Hepatic stellate cell (primary cell): ENCODE measurements around the gene CASK.
A peak's percentile ranks its signal among the peaks of the same experiment; 100 is the strongest.

ENCODE experiments used
- DNase-seq: peaks from one replicate; pipeline ENCODE4 v3.0.0; 2011; ENCODE audit warnings: low spot score

The CASK gene, protein sequence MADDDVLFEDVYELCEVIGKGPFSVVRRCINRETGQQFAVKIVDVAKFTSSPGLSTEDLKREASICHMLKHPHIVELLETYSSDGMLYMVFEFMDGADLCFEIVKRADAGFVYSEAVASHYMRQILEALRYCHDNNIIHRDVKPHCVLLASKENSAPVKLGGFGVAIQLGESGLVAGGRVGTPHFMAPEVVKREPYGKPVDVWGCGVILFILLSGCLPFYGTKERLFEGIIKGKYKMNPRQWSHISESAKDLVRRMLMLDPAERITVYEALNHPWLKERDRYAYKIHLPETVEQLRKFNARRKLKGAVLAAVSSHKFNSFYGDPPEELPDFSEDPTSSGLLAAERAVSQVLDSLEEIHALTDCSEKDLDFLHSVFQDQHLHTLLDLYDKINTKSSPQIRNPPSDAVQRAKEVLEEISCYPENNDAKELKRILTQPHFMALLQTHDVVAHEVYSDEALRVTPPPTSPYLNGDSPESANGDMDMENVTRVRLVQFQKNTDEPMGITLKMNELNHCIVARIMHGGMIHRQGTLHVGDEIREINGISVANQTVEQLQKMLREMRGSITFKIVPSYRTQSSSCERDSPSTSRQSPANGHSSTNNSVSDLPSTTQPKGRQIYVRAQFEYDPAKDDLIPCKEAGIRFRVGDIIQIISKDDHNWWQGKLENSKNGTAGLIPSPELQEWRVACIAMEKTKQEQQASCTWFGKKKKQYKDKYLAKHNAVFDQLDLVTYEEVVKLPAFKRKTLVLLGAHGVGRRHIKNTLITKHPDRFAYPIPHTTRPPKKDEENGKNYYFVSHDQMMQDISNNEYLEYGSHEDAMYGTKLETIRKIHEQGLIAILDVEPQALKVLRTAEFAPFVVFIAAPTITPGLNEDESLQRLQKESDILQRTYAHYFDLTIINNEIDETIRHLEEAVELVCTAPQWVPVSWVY

GRCh38 chrX:41923211-41923977 is at the start of gene CASK:
CASK (minus strand) TSS chrX:41923554; CDS start chrX:41922988, 566 bp downstream.
- DNase-seq, result peak; percentile 79

DNA sequence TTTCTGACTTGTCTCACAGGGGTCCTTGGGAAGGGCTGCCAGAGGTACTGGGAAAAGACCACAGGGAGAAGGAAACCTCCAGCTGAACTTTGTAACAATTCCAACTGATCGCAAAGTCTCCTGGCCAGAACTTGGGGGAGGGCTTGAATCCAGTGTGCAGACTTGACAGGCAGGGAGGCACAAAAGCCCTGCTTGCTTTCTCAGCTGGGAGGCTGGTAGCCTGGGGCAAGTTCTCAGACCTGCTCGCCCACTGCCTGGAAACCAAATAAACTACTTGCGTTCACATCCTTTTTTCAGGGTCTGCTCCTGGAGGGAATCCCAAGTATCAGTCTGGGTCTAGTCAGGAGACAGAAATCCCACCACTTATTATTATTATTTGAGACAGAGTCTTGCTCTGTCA is 48.0 kb upstream of the CASK start:
- DNase-seq, result no peak

GRCh38 chrX:41970419-41970818 is 47.1 kb upstream of the CASK start:
- DNase-seq, result no peak

DNA sequence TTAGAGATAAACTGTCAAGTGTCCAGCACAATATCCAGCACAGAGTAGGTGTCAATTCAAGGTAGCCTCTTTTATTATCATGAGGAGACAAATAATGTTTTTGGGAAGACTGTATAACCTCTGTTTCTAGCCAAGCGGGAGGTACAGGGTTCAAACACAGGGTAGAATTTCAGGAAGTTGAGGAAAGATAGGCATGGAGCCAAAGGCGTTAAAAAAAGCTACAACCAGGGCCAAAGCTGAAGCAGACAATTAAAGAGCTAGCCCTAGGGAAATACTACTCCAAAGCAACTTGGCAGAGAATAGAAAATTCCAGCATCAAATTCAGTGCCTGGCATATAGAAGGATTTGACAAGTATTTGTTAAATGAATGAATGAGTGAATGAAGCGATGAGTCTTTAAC is 40.0 kb upstream of the CASK start:
- no peak for DNase-seq

- DNase-seq, result no peak
These were observed 36.8 kb upstream of the CASK start for GRCh38 chrX:41960142-41960541.

- no peak for DNase-seq
These were observed 35.5 kb upstream of the CASK start for GRCh38 chrX:41958861-41959260.

DNA sequence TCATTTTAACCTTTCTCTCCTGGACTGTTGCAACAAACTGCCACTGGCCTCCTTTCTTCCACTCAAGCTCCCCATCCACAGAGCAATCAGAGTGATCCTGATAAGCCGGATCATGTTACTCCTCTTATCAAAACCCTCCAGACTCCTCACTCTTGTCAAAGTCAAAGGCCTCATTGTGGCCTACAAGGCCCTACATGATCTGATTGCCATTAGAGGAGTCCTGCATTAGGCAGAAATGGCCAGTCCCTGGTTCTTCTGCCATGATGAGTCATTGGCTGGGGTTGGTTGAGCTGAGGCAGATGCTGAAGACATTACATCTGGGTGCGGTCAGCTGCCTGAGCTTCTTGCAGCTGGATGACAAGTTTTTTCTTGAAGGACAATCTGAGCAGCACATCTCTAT is 32.7 kb upstream of the CASK start:
- no peak for DNase-seq

GRCh38 chrX:41952102-41952501 is 28.7 kb upstream of the CASK start:
- DNase-seq, result no peak

DNA sequence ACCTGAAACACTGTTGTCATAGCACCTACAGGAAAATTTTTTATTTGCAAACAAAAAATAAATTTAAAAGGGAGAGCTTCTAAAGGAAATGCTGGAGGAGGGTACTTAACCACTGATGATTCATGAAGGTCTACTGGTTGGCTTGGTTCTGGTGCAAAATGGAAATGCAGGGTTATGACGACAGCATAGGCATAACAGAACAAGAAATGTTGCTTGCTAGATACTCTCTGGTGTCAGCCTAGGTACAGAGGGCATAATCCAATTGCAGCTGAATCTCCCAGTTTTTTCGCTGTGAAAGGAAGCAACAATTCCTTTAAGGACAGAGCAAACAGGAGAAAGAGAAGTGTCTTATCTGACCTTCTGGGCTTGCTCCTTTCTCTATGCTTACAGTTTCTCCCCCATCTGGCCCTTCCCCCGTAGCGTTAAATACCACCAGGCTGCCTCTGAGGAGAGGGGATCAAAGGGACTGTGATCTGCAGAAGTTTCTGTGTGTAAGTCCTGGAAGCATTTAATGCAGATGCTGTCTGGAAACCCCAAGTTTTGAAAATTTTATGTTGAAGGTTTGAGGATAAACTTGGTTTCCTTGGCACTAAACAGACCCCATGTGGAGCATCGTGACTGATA is 23.7 kb upstream of the CASK start:
- no peak for DNase-seq

- no peak for DNase-seq
These were observed 22.9 kb upstream of the CASK start for GRCh38 chrX:41946235-41946634.

- DNase-seq, result no peak
These were observed 12.5 kb upstream of the CASK start for GRCh38 chrX:41935832-41936231.

- no peak for DNase-seq
These were observed 10.2 kb upstream of the CASK start for GRCh38 chrX:41933546-41933945.

DNA sequence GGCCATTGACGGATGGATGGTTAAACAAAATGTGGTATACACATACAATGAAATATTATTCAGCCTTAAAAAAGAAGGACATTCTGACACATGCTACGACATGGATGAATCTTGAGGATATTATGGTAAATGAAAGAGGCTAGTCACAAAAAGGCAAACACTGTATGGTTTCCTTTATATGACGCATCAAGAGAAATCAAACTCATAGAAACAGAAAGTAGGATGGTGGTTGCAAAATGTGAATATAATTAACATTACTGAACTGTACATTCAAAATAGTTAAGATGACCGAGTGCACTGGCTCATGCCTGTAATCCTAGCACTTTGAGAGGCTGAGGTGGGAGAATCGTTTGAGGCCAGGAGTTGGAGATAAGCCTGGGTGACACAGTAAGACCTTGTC is 9.5 kb upstream of the CASK start:
- no peak for DNase-seq

GRCh38 chrX:41931591-41931990 is 8.2 kb upstream of the CASK start:
- DNase-seq, result no peak

DNA sequence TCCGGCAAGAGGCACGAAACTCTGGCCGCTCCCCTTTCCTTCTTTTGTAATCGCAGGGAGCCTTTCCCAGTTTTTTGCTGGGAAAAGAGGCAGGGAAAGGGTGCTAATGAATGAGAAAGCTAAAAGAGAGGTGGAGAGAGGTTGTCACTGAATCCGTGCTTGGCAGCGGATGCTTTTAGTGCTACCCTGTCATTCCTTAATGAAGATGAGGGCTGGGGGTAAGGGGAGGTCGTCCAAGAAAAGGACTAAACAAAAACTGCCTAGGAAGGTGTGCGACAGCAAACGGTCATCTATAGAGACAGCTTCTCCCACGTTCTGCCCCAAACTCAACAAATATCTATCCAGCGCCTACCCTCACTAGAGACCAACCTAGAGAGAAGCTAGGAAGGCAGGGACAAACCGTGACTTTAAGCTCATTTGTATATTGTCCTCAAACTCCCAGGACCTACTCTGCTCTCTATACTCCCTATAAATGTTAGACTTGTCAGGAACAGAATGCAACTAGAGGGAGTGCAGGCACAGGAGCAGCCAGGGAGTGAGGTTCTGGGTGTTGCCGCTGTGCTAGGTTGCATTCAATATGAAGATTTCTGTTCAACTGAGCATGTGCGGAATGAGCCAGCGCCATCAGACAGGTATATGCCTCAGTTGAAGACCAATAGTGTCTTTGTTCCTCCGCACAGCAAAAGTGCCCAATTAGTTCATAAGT is 777 bp upstream of the CASK start:
- DNase-seq, result peak; percentile 12

GRCh38 chrX:41922431-41923151 is 763 bp downstream of the CASK start:
- DNase-seq, result peak; percentile 14

GRCh38 chrX:41921492-41922430 is 1.6 kb downstream of the CASK start:
- peak; percentile 17 for DNase-seq

- no peak for DNase-seq
These were observed 3.5 kb downstream of the CASK start for GRCh38 chrX:41919870-41920269.

DNA sequence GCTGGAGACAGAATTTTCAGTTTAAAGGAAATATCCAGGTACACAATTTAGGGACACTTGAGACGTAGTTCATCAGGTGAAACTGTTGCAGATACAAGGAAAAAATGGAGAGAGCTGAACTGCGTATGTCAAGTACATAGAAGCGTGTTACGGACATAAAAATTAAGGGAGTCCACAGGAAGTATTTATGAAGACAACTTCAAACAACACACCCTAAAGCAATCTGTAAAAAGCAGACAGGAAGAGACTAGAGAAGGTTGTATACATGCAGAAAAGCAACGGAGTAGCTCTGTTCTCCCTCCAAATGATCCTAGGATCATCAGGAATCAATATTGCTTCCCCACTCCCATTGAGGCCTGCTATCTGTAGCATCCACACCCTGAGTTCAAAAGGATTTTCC is 5.8 kb downstream of the CASK start:
- no peak for DNase-seq
